NCI-H2081 (cell line): ENCODE results near the gene HIPK2.

Experiments
- DNase-seq, 2 experiments: peaks; one replicate each; lab custom pipeline; 2025; lab: John Stamatoyannopoulos, UW

HIPK2 gene

GRCh38 chr7:139777948-139778841, at the start of gene HIPK2:
Gene HIPK2 (minus strand): TSS chr7:139777998. CDS start chr7:139777623, 375 bp downstream.
- DNase-seq, result peak; percentile 75 to 86

DNA sequence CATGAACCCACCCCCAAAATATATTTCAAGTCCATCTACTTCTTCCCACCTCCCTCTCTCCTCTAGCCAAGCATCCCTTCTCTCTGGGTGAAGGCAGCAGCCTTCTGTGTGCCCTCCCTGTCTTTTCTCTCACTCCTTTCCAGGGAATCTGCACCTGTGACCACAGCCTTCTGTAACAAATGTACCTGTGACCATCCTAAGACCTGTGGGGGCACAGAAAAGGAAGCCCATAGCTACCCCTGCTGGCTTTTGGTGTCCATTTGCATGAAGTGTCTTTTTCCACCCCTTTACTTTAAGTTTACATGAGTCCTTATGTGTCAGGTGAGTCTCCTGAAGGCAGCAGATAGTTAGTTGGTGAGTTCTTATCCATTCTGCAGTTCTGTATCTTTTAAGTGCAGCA, 49.2 kb upstream of the HIPK2 start:
- no peak for DNase-seq

DNA sequence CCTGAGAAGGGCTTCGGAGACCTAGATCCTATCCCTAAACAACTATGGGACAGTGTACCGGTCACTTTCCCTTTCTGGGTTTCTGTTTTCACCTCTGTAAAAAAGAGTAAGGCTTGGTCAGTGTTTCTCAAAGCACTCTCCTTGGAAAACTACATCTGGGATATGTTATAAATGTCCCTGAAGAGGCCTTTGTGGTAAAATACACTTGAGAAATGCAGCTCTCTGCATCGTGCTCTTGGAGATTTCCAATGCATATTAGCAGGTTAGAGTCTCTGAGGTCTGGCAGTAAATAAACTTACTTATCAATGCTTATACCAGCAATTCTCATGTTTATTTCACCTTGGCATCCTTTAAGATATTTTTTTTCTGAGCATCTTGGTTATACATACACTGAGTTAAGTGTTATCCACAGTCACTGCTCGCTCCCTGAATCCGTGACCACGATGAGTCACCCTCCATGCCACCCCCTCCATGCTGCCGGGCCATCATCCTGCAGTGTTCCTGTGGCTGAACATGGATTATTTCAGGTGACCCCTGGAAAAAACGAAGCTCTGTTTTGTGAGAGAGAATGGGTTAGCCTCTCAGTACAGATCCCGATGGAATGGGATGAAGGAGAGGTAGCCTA, 48.0 kb upstream of the HIPK2 start:
- DNase-seq, result no peak

DNA sequence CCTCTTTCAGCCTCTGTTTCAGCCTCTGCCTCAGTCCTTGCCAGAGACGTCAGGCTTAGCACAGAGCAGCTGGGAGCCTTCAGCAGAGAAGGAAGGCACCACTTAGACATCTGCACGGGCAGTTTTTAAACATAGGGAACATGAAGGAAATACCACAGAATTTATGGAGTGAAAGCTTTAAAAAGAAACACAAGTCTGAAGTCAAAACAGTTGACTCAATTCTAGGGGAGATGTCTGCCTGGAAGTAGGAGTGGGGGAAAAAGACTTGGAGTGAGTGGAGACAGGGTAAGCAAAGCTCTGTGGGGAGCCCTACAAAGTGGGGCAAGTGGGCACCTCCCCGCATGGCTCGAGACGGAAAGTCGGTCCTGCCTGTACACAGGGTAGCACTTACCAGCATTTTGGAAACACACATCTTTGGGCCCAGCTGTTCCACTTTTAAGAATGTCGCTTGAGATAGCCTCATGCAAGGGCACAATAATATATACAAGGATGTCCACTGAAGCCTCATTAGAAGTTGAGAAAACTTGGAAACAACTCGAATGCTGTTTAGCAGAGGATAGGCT, 46.2 kb upstream of the HIPK2 start:
- no peak for DNase-seq

GRCh38 chr7:139822855-139823254, 45.1 kb upstream of the HIPK2 start:
- DNase-seq, result no peak

GRCh38 chr7:139821349-139822105, 43.7 kb upstream of the HIPK2 start:
- no peak for DNase-seq

DNA sequence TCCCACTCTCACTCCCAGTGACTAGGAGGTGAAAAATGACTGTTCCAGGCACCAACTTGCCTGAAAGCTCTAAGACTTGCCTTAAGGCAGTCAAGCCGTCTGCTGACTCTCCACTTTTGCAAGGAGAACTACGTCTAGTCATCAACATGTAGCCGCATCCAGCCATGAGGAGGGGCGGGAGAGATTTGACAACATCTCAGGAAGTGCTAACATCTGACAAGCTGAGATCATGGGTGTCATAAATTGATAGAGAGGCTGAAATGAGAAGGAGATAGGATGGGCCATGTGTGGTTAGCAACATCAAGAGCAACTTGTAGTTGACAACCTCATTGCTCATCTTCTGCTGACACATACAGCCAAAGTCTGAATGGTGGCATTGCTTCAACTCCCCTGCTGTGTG, 42.3 kb upstream of the HIPK2 start:
- no peak for DNase-seq

DNA sequence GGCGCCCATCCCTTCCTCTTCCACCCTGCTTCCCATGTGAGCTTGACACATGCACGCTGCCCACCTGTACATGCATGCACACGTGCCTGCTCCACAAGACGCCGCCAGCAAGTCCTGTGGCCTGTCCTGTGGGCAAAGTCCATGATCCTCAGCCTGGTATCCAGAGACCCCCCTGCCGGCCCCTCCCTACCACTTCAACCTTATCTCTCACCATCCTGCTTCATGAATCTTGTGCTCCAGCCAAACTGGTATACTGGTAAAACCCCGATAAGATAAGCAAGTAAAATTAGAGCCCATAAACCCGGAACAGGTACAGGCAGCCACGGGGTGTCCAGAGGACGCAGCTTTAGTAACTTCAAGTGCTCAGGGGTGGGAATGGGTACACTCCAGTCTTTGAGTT, 39.5 kb upstream of the HIPK2 start:
- DNase-seq, result no peak

DNA sequence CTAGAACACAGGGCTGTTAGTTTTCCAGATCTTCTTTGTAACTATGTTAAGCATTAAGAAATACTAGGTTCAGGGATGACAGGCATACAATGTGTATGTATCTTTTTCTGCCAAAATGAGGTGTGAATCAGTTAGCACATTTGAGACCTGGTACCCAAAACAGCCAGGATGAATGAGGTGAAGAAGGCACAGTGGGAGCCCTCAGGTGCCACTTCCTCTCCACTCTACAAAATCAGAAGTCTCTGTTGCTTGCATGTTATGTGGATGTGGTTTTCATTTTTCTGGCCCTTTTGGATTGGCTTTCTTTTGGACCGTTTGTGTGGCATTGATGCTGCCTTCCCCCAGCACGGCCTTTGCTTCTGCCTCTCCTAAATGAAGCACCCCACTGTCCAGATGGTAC, 35.9 kb upstream of the HIPK2 start:
- DNase-seq, result no peak

DNA sequence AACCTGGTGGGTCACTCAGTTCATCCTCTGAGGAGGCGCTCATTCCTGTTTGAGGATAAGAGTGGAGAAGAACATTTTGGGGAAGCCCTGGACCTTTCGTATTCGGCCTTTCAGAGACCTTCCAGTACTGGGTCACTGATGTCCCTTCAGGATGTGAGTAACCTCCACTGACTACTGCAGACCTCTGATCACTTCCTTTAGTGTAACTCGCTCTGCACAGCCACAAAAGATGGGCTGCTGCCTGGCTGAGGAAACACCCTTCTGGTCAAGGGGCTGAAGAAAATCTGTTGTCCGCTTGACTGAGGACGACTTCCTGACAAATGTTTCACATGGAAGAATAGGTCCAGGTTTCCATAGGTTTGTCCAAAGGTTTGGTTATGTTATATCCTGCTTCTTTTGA, 35.4 kb upstream of the HIPK2 start:
- DNase-seq, result no peak

DNA sequence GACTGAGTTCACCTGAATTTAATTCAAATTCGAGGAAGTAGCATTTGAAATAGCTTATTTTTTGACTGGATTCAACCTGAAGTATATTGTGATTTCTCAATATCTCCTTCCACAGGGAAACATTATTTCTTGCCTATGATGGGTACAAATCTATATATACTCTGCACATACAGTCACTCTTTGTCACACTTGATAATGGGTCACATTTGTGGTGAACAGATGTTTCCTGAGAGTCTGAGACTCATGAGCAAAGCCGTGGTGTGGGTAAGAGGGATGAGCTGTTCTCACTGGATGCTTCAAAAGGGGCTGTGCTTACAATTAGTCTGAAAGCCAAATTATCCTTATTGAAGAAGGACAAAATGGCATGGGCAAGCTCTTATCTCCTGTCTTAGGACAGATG, 33.3 kb upstream of the HIPK2 start:
- no peak for DNase-seq

DNA sequence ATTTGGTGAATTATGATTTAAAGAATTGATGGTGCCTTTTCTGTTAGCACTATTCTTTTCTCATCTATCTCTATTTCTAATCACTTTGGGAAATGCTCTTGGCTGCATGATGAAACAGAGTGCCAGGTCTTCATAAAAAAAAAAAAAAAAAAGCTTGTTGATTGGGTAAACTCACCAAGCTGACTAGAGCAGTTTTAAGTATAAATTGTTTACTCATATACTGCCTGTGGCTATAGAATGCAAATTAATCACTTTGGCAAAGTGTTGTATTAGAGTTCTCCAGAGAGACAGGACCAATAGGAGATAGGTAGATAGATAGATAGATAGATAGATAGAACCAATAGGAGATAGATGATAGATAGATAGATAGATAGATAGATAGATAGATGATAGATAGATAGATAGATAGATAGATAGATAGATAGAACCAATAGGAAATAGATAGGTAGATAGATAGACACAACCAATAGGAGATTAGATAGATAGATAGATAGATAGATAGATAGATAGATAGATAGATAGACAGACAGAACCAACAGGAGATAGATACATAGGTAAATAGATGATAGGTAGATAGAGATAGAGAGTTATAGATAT, 31.1 kb upstream of the HIPK2 start:
- DNase-seq, result no peak

DNA sequence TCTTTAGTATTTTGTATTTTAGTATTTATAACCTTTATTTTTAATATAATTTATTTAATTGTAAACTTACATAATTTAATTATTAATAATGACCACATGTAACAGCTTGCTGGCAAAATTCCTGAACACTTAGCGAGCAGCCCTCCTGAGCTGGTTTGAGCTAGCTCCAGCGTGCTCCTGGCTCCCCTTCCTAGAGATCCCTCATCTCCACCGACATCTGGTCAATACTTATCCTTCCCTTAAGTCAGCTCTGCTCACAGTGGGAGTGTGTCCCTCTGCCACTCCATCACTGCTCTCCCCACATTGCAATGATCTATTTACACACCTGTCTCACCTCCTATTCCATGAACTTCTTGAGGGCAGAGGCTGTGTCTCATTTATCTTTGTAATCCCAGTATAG, 30.6 kb upstream of the HIPK2 start:
- DNase-seq, result no peak

DNA sequence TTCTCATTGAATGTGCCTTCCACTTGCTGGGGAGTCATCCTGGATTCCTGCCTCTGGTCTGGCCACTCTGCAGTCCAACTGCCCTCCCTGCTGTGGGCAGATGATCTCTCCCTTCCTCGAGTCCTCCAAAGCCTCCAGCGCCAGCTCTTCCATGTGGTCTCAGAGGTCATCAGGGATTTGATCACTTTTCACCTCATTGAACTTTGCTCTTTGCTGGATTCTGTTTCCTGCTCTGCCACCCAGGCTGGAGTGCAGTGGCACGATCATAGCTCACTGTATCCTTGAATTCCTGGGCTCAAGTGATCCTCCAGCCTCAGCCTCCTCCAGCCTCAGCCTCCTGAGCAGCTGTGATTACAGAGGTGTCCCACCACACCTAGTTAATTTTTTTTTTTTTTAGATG, 29.2 kb upstream of the HIPK2 start:
- DNase-seq, result no peak

DNA sequence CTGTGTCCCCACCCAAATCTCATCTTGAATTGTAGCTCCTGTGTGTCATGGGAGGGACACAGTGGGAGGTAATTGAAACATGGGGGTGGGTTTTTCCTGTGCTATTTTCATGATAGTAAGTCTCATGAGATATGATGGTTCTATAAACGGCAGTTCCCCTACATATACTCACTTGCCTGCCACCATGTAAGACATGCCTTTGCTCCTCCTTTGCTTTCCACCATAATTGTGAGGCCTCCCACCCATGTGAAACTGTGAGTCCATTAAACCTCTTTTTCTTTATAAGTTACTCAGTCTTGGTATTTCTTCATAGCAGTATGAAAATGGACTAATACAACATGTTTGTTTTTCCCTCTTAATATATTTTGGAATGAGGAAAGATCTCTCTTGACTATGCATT, 26.8 kb upstream of the HIPK2 start:
- DNase-seq, result no peak

GRCh38 chr7:139799586-139799985, 21.8 kb upstream of the HIPK2 start:
- no peak for DNase-seq

DNA sequence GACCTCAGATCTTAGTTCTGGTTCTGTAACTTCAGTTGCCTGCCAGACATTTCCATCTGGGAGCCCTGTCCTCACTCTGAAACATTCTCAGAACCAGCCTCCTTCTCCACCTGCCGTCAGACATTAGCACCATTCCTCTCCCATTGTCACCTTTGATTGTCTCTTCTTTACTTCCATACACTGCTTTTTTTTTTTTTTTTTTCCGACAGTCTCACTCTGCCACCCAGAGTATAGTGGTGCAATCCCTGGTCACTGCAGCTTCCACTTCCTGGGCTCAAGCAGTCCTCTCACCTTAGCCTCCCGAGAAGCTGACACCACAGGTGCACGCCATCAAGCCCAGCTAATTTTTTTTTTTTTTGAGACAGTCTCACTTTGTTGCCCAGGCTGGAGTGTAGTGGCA, 21.1 kb upstream of the HIPK2 start:
- no peak for DNase-seq

GRCh38 chr7:139798221-139798620, 20.4 kb upstream of the HIPK2 start:
- no peak for DNase-seq

DNA sequence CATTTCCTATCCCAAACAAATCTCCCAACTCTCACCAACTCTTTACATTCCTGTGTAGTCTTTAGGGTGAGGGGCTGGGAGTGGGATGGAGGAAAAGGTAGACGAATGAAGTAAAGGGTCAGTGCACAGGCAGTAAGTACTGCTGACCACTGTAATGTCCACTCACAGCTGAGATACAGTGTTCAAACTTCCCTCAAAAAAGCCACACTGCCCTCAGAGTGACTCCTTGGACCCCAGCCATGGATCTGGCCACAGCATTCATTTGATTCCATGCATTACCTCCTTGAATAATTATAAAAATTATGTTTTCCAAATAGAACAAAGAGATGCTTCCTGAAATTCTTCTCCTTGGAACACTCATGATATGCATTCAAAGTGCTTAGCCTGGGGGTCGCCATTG, 19.8 kb upstream of the HIPK2 start:
- no peak for DNase-seq

DNA sequence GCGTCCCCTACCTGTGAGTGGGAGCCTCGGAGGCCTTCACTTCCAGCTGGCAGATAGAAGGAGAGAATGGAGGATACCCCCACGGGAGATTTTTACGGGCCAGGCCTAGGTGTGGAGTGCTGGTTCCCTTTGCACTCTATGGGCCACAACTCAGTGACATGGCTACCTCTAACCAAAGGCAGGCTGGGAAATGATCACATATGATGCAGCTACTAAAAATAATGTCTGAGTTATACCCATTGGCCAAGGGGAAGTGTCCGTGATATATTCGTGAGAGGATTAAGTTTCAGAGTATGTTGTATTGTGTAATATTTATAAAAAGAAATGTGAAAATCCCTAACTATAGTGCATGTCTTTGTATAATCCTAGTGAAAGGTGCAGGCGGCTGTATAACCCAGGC, 13.5 kb upstream of the HIPK2 start:
- no peak for DNase-seq

- no peak for DNase-seq
These were observed 6.8 kb upstream of the HIPK2 start for GRCh38 chr7:139784648-139785047.
